Measurements from ENCODE around the gene MBD3.
A peak's percentile ranks its signal among the peaks of the same experiment; 100 is the strongest.

The MBD3 gene

GRCh38 chr19:1619094-1619439 is 26.4 kb upstream of the MBD3 start:
- no peak for DNase-seq (ENCODE audit: low read depth)

- no peak for DNase-seq (ENCODE audit: low read depth)
These were observed 25.8 kb upstream of the MBD3 start for GRCh38 chr19:1618157-1619093.

- DNase-seq (ENCODE audit: low read depth) = no peak
These were observed 24.2 kb upstream of the MBD3 start for GRCh38 chr19:1616875-1617274.

- DNase-seq (ENCODE audit: low read depth) = no peak
These were observed 23.7 kb upstream of the MBD3 start for GRCh38 chr19:1616396-1616795.

- no peak for DNase-seq (ENCODE audit: low read depth)
These were observed 22.6 kb upstream of the MBD3 start for GRCh38 chr19:1615156-1615765.

GRCh38 chr19:1613808-1614570 is 21.3 kb upstream of the MBD3 start:
- DNase-seq (ENCODE audit: low read depth) = no peak

- DNase-seq (ENCODE audit: low read depth) = no peak
These were observed 20.5 kb upstream of the MBD3 start for GRCh38 chr19:1613146-1613545.

GRCh38 chr19:1612114-1613086 is 19.7 kb upstream of the MBD3 start:
- no peak for DNase-seq (ENCODE audit: low read depth)

- DNase-seq (ENCODE audit: low read depth) = no peak
These were observed 18.7 kb upstream of the MBD3 start for GRCh38 chr19:1611353-1611752.

- no peak for DNase-seq (ENCODE audit: low read depth)
These were observed 17.9 kb upstream of the MBD3 start for GRCh38 chr19:1610579-1610978.

GRCh38 chr19:1609680-1610474 is 17.2 kb upstream of the MBD3 start:
- no peak for DNase-seq (ENCODE audit: low read depth)

- DNase-seq (ENCODE audit: low read depth) = no peak
These were observed 16.4 kb upstream of the MBD3 start for GRCh38 chr19:1609103-1609396.

- no peak for DNase-seq (ENCODE audit: low read depth)
These were observed 15.9 kb upstream of the MBD3 start for GRCh38 chr19:1608359-1609102.

- no peak for DNase-seq (ENCODE audit: low read depth)
These were observed 13.5 kb upstream of the MBD3 start for GRCh38 chr19:1606138-1606651.

GRCh38 chr19:1605236-1606137 is 12.8 kb upstream of the MBD3 start, which contains the start of gene UQCR11:
TSS of gene UQCR11 (minus strand) at chr19:1605462. CDS start at chr19:1605409, 53 bp downstream.
- peak; percentile 94 for DNase-seq (ENCODE audit: low read depth)

- DNase-seq (ENCODE audit: low read depth) = no peak
These were observed 9.5 kb upstream of the MBD3 start for GRCh38 chr19:1602091-1602707.

- DNase-seq (ENCODE audit: low read depth) = no peak
These were observed 9.0 kb upstream of the MBD3 start for GRCh38 chr19:1601613-1602064.

- DNase-seq (ENCODE audit: low read depth) = no peak
These were observed 6.8 kb upstream of the MBD3 start for GRCh38 chr19:1599460-1599846.

All from CMK (cell line).